Peyer's patch (tissue), 4 donors: ENCODE data around the gene MACROD2.

ENCODE experiments used
- POLR2A ChIP-seq, 2 donors: fragments of 450-650 bp; IDR thresholded peaks; one replicate each; pipeline ENCODE4 v1.5.1; 2017; ENCODE audit warnings: antibody characterized with exemption in 2 of 2, mild to moderate bottlenecking in 2 of 2, moderate library complexity in 2 of 2
- TF ChIP-seq, protein P1 (sequence below), 6 experiments: fragments of 450-650 bp in 4 of 6; fragments of 200-600 bp in 2 of 6; sonication (generic) in 1 of 6; IDR thresholded peaks; one replicate each; pipeline ENCODE4 v1.5.1; 2017 to 2019; ENCODE audit warnings: antibody characterized with exemption in 6 of 6, mild to moderate bottlenecking in 3 of 6, moderate library complexity in 1 of 6

DNA sequence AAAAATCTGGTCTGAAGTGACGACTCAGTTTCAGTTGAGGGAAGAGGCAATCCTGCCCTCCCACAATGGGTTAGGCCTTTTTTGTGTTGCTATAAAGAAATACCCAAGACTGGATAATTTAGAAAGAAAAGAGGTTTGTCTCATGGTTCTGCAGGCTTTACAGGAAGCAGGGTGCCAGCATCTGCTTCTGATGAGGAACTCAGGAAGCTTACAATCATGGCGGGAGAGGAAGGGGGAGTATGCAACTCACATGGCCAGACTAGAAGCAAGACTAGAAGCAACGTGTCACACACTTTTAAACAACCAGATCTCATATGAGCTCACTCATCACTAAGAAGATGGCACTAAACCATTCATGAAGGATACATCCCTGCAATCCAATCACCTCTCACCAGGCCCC is 2048.6 kb downstream of the MACROD2 start:
- TF ChIP-seq, protein P1, sequence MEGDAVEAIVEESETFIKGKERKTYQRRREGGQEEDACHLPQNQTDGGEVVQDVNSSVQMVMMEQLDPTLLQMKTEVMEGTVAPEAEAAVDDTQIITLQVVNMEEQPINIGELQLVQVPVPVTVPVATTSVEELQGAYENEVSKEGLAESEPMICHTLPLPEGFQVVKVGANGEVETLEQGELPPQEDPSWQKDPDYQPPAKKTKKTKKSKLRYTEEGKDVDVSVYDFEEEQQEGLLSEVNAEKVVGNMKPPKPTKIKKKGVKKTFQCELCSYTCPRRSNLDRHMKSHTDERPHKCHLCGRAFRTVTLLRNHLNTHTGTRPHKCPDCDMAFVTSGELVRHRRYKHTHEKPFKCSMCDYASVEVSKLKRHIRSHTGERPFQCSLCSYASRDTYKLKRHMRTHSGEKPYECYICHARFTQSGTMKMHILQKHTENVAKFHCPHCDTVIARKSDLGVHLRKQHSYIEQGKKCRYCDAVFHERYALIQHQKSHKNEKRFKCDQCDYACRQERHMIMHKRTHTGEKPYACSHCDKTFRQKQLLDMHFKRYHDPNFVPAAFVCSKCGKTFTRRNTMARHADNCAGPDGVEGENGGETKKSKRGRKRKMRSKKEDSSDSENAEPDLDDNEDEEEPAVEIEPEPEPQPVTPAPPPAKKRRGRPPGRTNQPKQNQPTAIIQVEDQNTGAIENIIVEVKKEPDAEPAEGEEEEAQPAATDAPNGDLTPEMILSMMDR (IDR thresholded peaks at IDR 0.05) = no peak
- no peak for TF ChIP-seq POLR2A (IDR thresholded peaks at IDR 0.05)
